Esophagus muscularis mucosa (tissue), 4 donors: ENCODE data around the gene IFT43. TPM values are rescaled to one million over a fixed set of nuclear protein-coding genes. Genes with fewer than 3 reads are reported as not detected.

Source experiments
- DNase-seq: peaks from one replicate; pipeline ENCODE4 v3.0.0-alpha.2; 2017; ENCODE audit errors: extremely low spot score
- H3K27ac ChIP-seq, 4 donors: fragments of 200-600 bp; sonication (generic); replicated peaks in 1 of 4; 1 replicate in 3 of 4; 2 replicates in 1 of 4; pipeline ENCODE4 v1.5.1; 2016 to 2019; ENCODE audit warnings: mild to moderate bottlenecking in 1 of 4
- H3K27me3 ChIP-seq, 4 donors: fragments of 200-600 bp; sonication (generic); one replicate each; pipeline versions ENCODE4 v1.5.1 to v1.6.0; 2016 to 2019
- H3K36me3 ChIP-seq, 4 donors: fragments of 200-600 bp; sonication (generic); one replicate each; pipeline ENCODE4 v1.5.1; 2016 to 2019
- H3K4me1 ChIP-seq, 4 donors: fragments of 200-600 bp; sonication (generic); one replicate each; pipeline ENCODE4 v1.5.1; 2016 to 2019
- H3K4me3 ChIP-seq, 4 donors: fragments of 200-600 bp; sonication (generic); 1 replicate in 2 of 4; 2 replicates in 2 of 4; pipeline ENCODE4 v1.5.1; 2016 to 2019; ENCODE audit warnings: mild to moderate bottlenecking in 4 of 4, moderate library complexity in 1 of 4
- H3K9me3 ChIP-seq, 4 donors: fragments of 200-600 bp; sonication (generic); 1 replicate in 3 of 4; 2 replicates in 1 of 4; pipeline ENCODE4 v1.5.1; 2016 to 2019
- CTCF ChIP-seq, 3 experiments: fragments of 200-600 bp in 2 of 3; fragments of 450-650 bp in 1 of 3; sonication (generic) in 2 of 3; IDR thresholded peaks; one replicate each; pipeline ENCODE4 v1.5.1; 2017 to 2019; ENCODE audit warnings: antibody characterized with exemption in 3 of 3, mild to moderate bottlenecking in 2 of 3, moderate library complexity in 1 of 3
- EP300 ChIP-seq: sonication (generic); formaldehyde crosslinking; IDR thresholded peaks from one replicate; pipeline ENCODE4 v1.6.1; 2017; ENCODE audit warnings: antibody characterized with exemption
- POLR2A ChIP-seq: fragments of 450-650 bp; IDR thresholded peaks from one replicate; pipeline ENCODE4 v1.6.1; 2017; ENCODE audit warnings: antibody characterized with exemption, moderate library complexity, mild to moderate bottlenecking, low read depth
- POLR2AphosphoS5 ChIP-seq, 2 donors: sonication (generic); formaldehyde crosslinking; IDR thresholded peaks; one replicate each; pipeline ENCODE4 v1.6.1; 2017; ENCODE audit warnings: antibody characterized with exemption in 2 of 2
- WGBS: methylation state at CpG from one replicate; pipeline ENCODE4 v1.1.5; 2018; 5-methylcytosine and 5-hydroxymethylcytosine counted together
- intact Hi-C: fragments of 100-400 bp; cut with DNase I; formaldehyde crosslinking; loops from one replicate; pipeline ENCODE4 v1.15.1; 2023
- total RNA-seq, 4 donors: library from RNA; depleted of rRNA; stranded (reverse); fragments of >200 nt; gene quantifications; one replicate each; pipeline versions ENCODE4 v1.1.0 to v1.2.1, GENCODE V29; 2016

IFT43 gene
- total RNA-seq, 4 donors from 2014 or later: 36.7 to 51.0 (median 42.3) TPM

- Histone ChIP-seq H3K27ac (no peak overlapping the region), H3K36me3 (no peaks in the 10 kb centered on the region), H3K27me3 (peaks cover 0 to 6% (median 0%) of the 10 kb centered on the region in 4 donors), H3K9me3 (no peaks in the 10 kb centered on the region), H3K4me1 (no peaks in the 10 kb centered on the region), H3K4me3 (no peak overlapping the region)
- WGBS: 56% methylated on average over 8 of the region's 8 CpGs
- intact Hi-C loops: no loop called here
- TF ChIP-seq POLR2A: no peak
- no peak for DNase-seq
Measured at GRCh38 chr14:76125511-76125910, 139.9 kb downstream of the IFT43 start.

GRCh38 chr14:76126076-76126475 is 140.5 kb downstream of the IFT43 start:
- H3K9me3 ChIP-seq: no peaks in the 10 kb centered on the region
- 82% methylated on average over 5 of the region's 5 CpGs for WGBS
- no peak for DNase-seq

GRCh38 chr14:76129851-76130576 is 144.5 kb downstream of the IFT43 start:
- WGBS: 71% methylated on average over 2 of the region's 3 CpGs
- no peak overlapping the region for H3K27ac ChIP-seq
- no peaks in the 10 kb centered on the region for H3K9me3 ChIP-seq
- no peaks in the 10 kb centered on the region for H3K36me3 ChIP-seq
- H3K4me3 ChIP-seq: no peak overlapping the region
- peaks cover 0 to 6% (median 0%) of the 10 kb centered on the region in 4 donors for H3K4me1 ChIP-seq
- peaks cover 0 to 48% (median 0%) of the 10 kb centered on the region in 4 donors for H3K27me3 ChIP-seq
- no peak for TF ChIP-seq CTCF (IDR thresholded peaks at IDR 0.05)
- TF ChIP-seq POLR2AphosphoS5 (IDR thresholded peaks at IDR 0.05): no peak
- TF ChIP-seq EP300: no peak
- DNase-seq: no peak
- intact Hi-C loops: no loop called here

More at GRCh38 chr14:76126076-76126475, 140.5 kb downstream of the IFT43 start:
- no peaks in the 10 kb centered on the region for H3K36me3 ChIP-seq
- peaks cover 0 to 11% (median 0%) of the 10 kb centered on the region in 4 donors for H3K27me3 ChIP-seq
- peaks cover 0 to 3% (median 0%) of the 10 kb centered on the region in 4 donors for H3K4me1 ChIP-seq
- H3K27ac ChIP-seq: no peak overlapping the region
- H3K4me3 ChIP-seq: no peak overlapping the region
- no peak for TF ChIP-seq POLR2AphosphoS5 (IDR thresholded peaks at IDR 0.05)
- TF ChIP-seq POLR2A: no peak
- no peak for TF ChIP-seq EP300
- TF ChIP-seq CTCF (IDR thresholded peaks at IDR 0.05): no peak
- intact Hi-C loops: no loop called here

- Histone ChIP-seq H3K27ac (no peak overlapping the region), H3K4me3 (no peak overlapping the region), H3K9me3 (no peaks in the 10 kb centered on the region), H3K27me3 (peaks cover 0 to 60% (median 0%) of the 10 kb centered on the region in 4 donors), H3K36me3 (no peaks in the 10 kb centered on the region), H3K4me1 (peaks cover 0 to 6% (median 0%) of the 10 kb centered on the region in 4 donors)
- 9% methylated on average over 18 of the region's 30 CpGs for WGBS
- no peak for TF ChIP-seq POLR2AphosphoS5 (IDR thresholded peaks at IDR 0.05)
- TF ChIP-seq POLR2A: no peak
- TF ChIP-seq CTCF (IDR thresholded peaks at IDR 0.05): no peak
- no peak for TF ChIP-seq EP300
- DNase-seq: no peak
- intact Hi-C loops: no loop called here
Measured at GRCh38 chr14:76131071-76131965, 145.8 kb downstream of the IFT43 start.

- no peak overlapping the region for H3K4me3 ChIP-seq
- peaks cover 0 to 8% (median under 1%) of the 10 kb centered on the region in 4 donors for H3K4me1 ChIP-seq
- TF ChIP-seq POLR2A (no peak), POLR2AphosphoS5 (IDR thresholded peaks at IDR 0.05) (no peak), EP300 (no peak), CTCF (IDR thresholded peaks at IDR 0.05) (no peak)
- H3K27me3 ChIP-seq: peaks cover 0 to 78% (median 5%) of the 10 kb centered on the region in 4 donors
- intact Hi-C loops: no loop called here
- H3K36me3 ChIP-seq: no peaks in the 10 kb centered on the region
- DNase-seq: no peak
- H3K9me3 ChIP-seq: no peaks in the 10 kb centered on the region
- WGBS: 22% methylated on average over 4 of the region's 4 CpGs
- H3K27ac ChIP-seq: no peak overlapping the region
Measured at GRCh38 chr14:76133103-76133502, 147.5 kb downstream of the IFT43 start.
